ENCODE data around the gene SCG3.

The SCG3 gene

DNA sequence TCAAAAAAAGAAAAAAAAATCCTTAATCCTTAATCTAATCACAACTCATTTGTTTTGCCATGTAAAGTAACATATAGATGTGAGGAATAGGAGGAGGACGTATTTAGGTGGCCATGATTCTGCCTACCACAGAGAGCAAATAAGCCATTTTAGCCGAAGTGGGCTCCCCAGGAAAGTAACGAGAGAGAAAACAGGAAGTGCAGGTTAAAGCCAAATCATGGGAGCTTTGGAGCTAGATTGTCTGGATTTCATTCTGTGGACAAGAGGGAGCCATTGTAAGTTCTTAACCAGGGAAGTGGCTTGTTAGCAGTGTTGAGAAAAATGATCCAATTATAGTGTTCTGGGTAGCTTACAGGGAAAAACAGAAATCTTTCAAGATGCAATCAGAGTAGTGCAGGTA lies 79.5 kb downstream of the SCG3 start:
- Histone ChIP-seq H3K27me3 (ENCODE audit: insufficient read depth, low read depth, severe bottlenecking) (no peaks in the 10 kb centered on the region), H3K36me3 (no peaks in the 10 kb centered on the region), H3K27ac (no peak overlapping the region), H3K4me3 (ENCODE audit: low read depth, low read length) (no peak overlapping the region), H3K9me3 (ENCODE audit: severe bottlenecking) (no peaks in the 10 kb centered on the region)
- DNase-seq, result no peak
- TF ChIP-seq, protein P1, sequence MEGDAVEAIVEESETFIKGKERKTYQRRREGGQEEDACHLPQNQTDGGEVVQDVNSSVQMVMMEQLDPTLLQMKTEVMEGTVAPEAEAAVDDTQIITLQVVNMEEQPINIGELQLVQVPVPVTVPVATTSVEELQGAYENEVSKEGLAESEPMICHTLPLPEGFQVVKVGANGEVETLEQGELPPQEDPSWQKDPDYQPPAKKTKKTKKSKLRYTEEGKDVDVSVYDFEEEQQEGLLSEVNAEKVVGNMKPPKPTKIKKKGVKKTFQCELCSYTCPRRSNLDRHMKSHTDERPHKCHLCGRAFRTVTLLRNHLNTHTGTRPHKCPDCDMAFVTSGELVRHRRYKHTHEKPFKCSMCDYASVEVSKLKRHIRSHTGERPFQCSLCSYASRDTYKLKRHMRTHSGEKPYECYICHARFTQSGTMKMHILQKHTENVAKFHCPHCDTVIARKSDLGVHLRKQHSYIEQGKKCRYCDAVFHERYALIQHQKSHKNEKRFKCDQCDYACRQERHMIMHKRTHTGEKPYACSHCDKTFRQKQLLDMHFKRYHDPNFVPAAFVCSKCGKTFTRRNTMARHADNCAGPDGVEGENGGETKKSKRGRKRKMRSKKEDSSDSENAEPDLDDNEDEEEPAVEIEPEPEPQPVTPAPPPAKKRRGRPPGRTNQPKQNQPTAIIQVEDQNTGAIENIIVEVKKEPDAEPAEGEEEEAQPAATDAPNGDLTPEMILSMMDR (IDR thresholded peaks at IDR 0.05; ENCODE audit: low read depth, low read length), result no peak

DNA sequence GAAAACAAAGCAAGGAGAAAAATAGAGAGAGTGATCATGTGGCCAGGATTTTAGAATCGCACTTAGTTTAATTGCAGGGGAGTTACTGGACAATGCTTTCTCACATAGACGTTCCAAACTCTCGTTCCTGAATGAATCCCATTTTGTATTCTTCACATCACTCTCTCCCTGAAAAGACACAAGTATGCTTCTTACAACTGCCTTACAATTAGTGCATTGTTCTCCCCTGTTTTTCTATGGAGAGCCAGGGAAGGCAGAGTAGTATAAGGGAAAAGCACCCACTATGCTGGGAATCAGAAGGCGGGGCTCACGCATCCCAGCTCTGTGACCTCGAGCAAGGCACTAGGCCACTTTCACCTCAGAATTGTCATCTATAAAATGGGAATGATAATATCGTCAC lies 84.4 kb downstream of the SCG3 start:
- Histone ChIP-seq H3K4me3 (ENCODE audit: low read depth, low read length) (no peak overlapping the region), H3K27me3 (ENCODE audit: insufficient read depth, low read depth, severe bottlenecking) (no peaks in the 10 kb centered on the region), H3K9me3 (ENCODE audit: severe bottlenecking) (no peaks in the 10 kb centered on the region), H3K36me3 (no peaks in the 10 kb centered on the region), H3K27ac (no peak overlapping the region)
- TF ChIP-seq, protein P1 (IDR thresholded peaks at IDR 0.05; ENCODE audit: low read depth, low read length), result no peak
- DNase-seq, result no peak

DNA sequence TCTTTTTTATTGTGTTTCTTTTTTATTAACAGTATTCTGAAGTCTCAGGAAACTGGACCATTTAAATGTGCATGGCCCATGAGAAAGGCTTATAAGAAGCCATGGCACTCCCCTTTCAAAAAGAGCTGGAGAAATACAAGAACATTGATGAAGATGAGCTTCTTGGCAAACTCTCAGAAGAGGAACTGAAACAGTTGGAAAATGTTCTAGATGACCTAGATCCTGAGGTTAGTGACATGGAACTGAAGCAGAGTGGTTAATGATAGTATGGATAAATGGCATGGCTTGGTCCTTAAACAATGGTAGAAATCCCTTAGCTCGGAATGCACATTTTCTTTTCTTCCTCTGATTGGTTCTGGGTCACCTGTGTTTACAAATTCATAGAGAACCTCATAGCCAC lies 85.0 kb downstream of the SCG3 start:
- no peaks in the 10 kb centered on the region for H3K27me3 ChIP-seq (ENCODE audit: insufficient read depth, low read depth, severe bottlenecking)
- H3K4me3 ChIP-seq (ENCODE audit: low read depth, low read length), result no peak overlapping the region
- H3K9me3 ChIP-seq (ENCODE audit: severe bottlenecking), result no peaks in the 10 kb centered on the region
- H3K27ac ChIP-seq, result no peak overlapping the region
- DNase-seq, result no peak
- TF ChIP-seq, protein P1 (IDR thresholded peaks at IDR 0.05; ENCODE audit: low read depth, low read length), result no peak
- H3K36me3 ChIP-seq, result no peaks in the 10 kb centered on the region

DNA sequence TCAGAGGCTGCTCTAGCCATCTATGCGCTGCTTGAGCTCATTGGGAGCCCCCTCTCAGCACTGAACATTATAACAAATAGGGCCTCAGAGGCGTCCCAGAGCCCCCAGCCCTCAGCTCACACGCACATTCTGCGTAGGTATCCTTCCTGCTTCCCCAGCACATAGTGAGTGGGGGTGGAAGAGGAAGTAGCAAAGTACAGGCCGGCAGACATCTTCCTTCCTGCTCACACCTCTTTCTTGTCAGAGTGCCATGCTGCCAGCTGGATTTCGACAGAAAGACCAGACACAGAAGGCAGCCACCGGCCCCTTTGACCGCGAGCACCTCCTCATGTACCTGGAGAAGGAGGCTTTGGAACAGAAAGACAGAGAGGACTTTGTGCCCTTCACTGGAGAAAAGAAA lies 86.7 kb downstream of the SCG3 start:
- no peak overlapping the region for H3K27ac ChIP-seq
- DNase-seq, result no peak
- no peaks in the 10 kb centered on the region for H3K27me3 ChIP-seq (ENCODE audit: insufficient read depth, low read depth, severe bottlenecking)
- TF ChIP-seq, protein P1 (IDR thresholded peaks at IDR 0.05; ENCODE audit: low read depth, low read length), result no peak
- H3K4me3 ChIP-seq (ENCODE audit: low read depth, low read length), result no peak overlapping the region
- no peaks in the 10 kb centered on the region for H3K36me3 ChIP-seq
- H3K9me3 ChIP-seq (ENCODE audit: severe bottlenecking), result no peaks in the 10 kb centered on the region
